ENCODE results near the gene CR1. TPM values are rescaled to one million over a fixed set of nuclear protein-coding genes. Genes with fewer than 3 reads are reported as not detected.
"Not testable (repeated sequence)": the region's sequence is repeated elsewhere in the genome, so short reads cannot be mapped to it uniquely, and the experiment has no call there.

Gene CR1
- total RNA-seq, 1 donor, result 29.1 TPM

DNA sequence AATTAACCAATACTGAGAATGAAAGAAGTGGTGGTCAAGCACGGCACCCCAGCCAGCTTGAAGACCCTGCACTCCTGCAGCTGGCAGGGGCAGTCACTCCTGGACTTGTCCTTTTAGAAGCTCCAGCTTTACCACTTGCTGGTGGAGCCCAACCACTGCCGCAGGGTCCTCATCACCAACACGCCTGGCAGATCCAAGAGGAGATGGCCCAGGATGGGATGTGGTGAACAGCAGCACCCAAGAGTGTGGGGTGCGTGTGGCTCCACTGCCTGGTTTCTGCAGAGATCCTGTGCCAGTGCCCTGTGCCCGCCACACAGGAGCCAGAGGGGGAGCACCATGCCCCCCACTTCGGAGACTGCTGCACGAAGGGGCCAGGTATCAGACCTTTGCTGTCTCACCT, 162.5 kb downstream of the CR1 start:
- Histone ChIP-seq H3K9me3 (ENCODE audit: low read depth, low read length) (no peaks in the 10 kb centered on the region), H3K27me3 (ENCODE audit: insufficient read depth, low read length) (no peaks in the 10 kb centered on the region), H3K4me3 (ENCODE audit: low read length) (no peak overlapping the region), H3K4me1 (ENCODE audit: insufficient read depth, low read length) (no peaks in the 10 kb centered on the region)

DNA sequence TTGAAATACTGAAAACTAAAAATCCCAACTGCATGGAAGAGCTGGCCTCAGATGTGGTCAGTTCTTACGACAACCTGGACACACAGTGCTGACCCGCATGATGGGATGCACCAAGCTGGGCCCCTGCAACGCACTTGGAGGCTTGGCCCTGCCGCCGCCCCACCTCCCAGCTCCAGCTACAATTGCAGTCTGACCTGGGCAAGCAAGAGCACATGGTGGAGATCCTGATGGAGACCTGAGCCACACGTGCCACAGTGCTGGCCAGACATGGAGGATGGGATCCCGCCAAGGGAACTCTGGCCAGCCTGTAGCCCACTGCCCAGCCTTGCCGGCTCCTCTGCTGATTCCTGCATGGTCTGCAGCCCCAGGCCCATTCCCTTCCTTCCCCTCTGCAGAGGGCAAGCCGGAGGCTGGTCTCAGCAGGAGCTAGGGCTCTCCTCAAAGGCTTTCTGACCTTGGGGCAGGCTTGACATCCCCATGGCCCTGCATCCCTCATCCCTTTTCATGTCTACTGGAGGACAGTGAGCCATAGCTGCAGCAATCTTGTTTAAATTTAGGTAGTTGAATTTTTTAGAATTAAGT, 163.0 kb downstream of the CR1 start:
- H3K4me3 ChIP-seq (ENCODE audit: low read length), result no peak overlapping the region
- H3K4me1 ChIP-seq (ENCODE audit: insufficient read depth, low read length), result no peaks in the 10 kb centered on the region
- H3K9me3 ChIP-seq (ENCODE audit: low read depth, low read length), result no peaks in the 10 kb centered on the region
- H3K27me3 ChIP-seq (ENCODE audit: insufficient read depth, low read length), result no peaks in the 10 kb centered on the region

DNA sequence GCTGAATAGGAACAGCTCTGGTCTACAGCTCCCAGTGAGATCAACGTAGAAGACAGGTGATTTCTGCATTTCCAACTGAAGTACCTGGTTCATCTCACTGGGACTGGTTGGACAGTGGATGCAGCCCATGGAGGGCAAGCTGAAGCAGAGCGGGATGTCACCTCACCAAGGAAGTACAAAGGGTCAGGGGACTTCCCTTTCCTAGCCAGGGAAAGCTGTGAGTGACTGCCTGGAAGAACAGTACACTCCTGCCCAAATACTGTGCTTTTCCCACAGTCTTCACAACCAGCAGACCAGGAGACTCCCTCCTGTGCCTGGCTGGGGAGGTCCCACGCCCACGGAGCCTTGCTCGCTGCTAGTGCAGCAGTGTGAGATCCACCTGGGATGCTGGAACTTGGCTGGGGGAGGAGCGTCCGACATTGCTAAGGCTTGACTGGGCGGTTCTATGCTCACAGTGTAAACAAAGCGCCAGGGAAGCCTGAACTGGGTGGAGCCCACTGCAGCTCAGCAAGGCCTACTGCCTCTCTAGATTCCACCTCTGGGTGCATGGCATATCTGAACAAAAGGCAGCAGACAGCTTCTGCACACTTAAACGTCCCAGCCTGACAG, 163.7 kb downstream of the CR1 start:
- Histone ChIP-seq H3K4me3 (ENCODE audit: low read length) (no peak overlapping the region), H3K9me3 (ENCODE audit: low read depth, low read length) (no peaks in the 10 kb centered on the region), H3K4me1 (ENCODE audit: insufficient read depth, low read length) (no peaks in the 10 kb centered on the region), H3K27me3 (ENCODE audit: insufficient read depth, low read length) (no peaks in the 10 kb centered on the region)

DNA sequence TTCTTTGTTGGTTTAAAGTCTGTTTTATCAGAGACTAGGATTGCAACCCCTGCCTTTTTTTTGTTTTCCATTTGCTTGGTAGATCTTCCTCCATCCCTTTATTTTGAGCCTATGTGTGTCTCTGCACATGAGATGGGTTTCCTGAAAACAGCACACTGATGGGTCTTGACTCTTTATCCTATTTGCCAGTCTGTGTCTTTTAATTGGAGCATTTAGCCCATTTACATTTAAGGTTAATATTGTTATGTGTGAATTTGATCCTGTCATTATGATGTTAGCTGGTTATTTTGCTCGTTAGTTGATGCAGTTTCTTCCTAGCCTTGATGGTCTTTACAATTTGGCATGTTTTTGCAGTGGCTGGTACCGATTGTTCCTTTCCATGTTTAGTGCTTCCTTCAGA, 165.5 kb downstream of the CR1 start:
- not testable (repeated sequence) for H3K4me3 ChIP-seq (ENCODE audit: low read length); H3K27me3 ChIP-seq (ENCODE audit: insufficient read depth, low read length); H3K9me3 ChIP-seq (ENCODE audit: low read depth, low read length); H3K4me1 ChIP-seq (ENCODE audit: insufficient read depth, low read length)

DNA sequence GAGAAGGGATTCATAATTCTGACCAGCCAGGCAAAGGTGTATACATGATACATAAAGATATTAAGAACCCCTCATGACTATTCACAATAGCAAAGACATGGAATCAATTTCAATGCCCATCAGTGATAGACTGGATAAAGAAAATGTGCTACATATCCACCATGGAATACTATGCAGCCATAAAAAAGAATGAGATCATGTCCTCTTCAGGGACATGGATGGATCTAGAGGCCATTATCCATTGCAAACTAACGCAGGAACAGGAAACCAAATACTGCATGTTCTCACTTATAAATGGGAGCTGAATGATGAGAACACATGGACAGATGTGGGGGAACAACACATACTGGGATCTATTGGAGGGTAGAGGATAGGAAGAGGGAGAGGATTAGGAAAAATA, 170.4 kb downstream of the CR1 start:
- Histone ChIP-seq H3K4me1 (ENCODE audit: insufficient read depth, low read length) (peaks cover 7% of the 10 kb centered on the region), H3K9me3 (ENCODE audit: low read depth, low read length) (no peaks in the 10 kb centered on the region), H3K4me3 (ENCODE audit: low read length) (no peak overlapping the region), H3K27me3 (ENCODE audit: insufficient read depth, low read length) (peaks cover 57% of the 10 kb centered on the region)

DNA sequence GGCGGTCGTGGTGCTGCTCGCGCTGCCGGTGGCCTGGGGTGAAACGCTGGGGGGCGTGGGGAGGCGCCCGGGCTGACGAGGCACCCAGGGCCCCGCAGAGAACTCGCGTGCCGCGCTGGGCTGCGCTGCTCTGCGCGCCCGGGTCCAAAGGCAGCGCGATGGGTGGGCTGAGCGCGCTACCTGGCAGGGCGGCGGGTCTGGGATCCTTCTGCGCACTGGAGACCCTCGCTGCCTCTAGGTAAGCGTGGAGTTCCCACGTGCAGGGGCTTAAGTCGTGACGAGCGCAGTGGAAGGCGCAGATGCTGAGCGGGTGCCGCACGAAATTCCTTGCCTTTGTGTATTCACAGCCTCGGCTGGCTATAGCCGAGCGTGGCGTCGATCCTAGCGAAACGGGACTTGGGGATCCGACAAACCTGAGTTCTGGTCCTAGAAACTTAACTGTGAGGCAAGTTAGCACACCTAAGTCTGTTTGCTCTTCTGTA, 173.6 kb downstream of the CR1 start:
- no peak overlapping the region for H3K4me3 ChIP-seq (ENCODE audit: low read length)

DNA sequence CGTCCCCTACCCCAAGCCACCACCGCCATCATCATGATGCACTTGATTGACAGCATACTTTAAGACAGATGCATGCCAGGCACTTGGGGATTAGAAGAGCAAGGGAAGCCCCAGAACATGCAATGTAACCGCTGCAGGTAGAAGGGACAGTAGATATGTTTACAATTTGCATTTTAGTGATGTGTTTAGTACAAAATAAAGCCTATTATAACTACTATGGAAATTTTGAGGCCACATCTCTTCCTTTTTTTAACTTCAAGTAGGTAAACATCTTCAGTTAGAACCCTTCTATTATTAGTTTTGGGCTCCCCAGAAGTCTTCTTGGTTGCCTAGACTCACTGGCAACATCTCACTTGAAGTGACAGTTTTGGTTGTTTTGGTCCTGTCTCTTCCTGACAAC, 174.2 kb downstream of the CR1 start:
- H3K4me3 ChIP-seq (ENCODE audit: low read length), result no peak overlapping the region
- H3K27me3 ChIP-seq (ENCODE audit: insufficient read depth, low read length), result peaks cover 78% of the 10 kb centered on the region
- no peaks in the 10 kb centered on the region for H3K9me3 ChIP-seq (ENCODE audit: low read depth, low read length)
- H3K4me1 ChIP-seq (ENCODE audit: insufficient read depth, low read length), result peaks cover 7% of the 10 kb centered on the region

More for the DNA sequence above, 173.6 kb downstream of the CR1 start:
- Histone ChIP-seq H3K9me3 (ENCODE audit: low read depth, low read length) (no peaks in the 10 kb centered on the region), H3K27me3 (ENCODE audit: insufficient read depth, low read length) (peaks cover 78% of the 10 kb centered on the region), H3K4me1 (ENCODE audit: insufficient read depth, low read length) (peaks cover 7% of the 10 kb centered on the region)

DNA sequence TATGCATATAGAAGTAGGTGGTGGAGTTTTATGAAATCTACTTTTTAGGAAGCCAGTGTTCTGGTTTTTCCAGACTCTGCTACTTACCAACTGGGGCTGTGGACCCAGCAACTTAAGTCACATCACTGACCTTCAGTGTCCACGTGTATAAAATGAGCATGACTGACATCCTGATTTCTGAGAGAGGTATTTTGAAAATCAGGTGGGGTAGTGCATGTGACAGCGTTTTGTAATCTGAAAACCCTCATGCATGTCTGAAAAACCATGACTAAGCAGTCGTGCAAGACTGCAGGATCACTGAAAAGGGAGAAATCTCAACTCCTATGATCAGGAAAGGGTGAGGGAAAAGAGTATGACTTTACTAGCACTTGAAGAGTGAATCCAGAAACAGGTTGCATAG, 175.0 kb downstream of the CR1 start:
- Histone ChIP-seq H3K4me1 (ENCODE audit: insufficient read depth, low read length) (peaks cover 7% of the 10 kb centered on the region), H3K9me3 (ENCODE audit: low read depth, low read length) (no peaks in the 10 kb centered on the region), H3K4me3 (ENCODE audit: low read length) (no peak overlapping the region), H3K27me3 (ENCODE audit: insufficient read depth, low read length) (peaks cover 75% of the 10 kb centered on the region)

DNA sequence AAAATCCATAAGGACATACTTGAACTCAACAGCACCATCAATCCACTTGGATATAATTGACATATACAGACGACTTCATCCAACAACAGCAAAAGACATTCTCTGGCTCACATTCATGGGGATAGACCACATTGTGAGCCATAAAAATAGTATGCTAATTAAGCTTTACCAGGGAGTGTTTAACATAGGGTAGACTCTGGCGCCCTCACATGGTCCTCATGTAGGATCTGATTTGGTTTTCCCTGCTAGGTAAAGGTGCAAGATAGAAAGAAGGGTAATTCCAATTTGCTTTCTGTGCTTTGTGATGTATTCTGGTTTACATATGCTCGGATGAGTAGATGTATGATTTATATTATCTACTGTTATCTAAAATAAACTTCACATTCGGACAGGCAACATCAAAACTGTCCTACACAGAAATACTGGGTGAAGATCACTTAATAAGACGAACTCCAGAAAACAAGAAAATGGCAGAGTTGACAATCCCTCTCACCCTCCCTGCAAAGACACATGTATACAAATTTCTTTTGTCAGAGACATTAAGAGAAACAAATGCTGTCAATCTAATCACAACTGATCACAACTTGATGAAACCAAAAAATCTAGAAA, 176.7 kb downstream of the CR1 start:
- Histone ChIP-seq H3K27me3 (ENCODE audit: insufficient read depth, low read length) (peaks cover 58% of the 10 kb centered on the region), H3K4me3 (ENCODE audit: low read length) (no peak overlapping the region), H3K9me3 (ENCODE audit: low read depth, low read length) (no peaks in the 10 kb centered on the region), H3K4me1 (ENCODE audit: insufficient read depth, low read length) (peaks cover 7% of the 10 kb centered on the region)

DNA sequence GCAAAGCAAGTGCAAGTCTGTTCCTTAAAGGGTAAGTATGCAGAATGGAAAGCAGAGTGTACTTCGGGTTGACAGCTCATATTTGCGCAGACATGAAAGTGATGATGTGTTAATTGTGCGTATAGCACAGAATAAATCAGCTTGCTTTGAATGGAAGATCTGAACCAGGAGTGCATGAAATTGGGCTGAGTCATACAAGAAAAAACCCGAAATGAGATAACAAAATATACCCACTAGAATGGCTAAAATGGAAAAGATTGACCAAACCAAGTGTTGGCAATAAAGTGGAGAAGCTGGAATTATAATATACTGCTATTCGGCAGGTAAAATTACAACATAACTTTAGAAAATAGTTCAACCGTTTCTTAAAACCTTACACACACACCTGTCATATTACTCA, 177.4 kb downstream of the CR1 start:
- H3K4me3 ChIP-seq (ENCODE audit: low read length), result no peak overlapping the region
- peaks cover 7% of the 10 kb centered on the region for H3K4me1 ChIP-seq (ENCODE audit: insufficient read depth, low read length)
- peaks cover 51% of the 10 kb centered on the region for H3K27me3 ChIP-seq (ENCODE audit: insufficient read depth, low read length)
- H3K9me3 ChIP-seq (ENCODE audit: low read depth, low read length), result no peaks in the 10 kb centered on the region

DNA sequence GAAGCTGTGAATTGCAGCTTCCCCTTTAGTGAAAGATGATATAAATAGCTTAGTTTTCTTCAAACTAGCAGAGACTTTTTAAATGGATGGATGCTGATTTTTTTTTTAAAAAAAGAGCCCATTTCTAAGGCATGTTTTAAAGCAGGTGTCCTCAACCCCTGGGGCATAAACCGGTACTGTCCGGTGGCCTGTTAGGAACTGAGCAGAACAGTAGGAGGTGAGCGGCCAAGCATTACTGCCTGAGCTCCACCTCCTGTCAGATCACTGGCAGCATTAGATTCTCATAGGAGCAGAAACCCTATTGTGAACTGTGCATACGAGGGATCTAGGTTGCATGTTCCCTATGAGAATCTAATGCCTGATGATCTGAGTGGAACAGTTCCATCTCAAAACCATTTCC, 180.2 kb downstream of the CR1 start:
- no peak overlapping the region for H3K4me3 ChIP-seq (ENCODE audit: low read length)
- no peaks in the 10 kb centered on the region for H3K4me1 ChIP-seq (ENCODE audit: insufficient read depth, low read length)
- H3K9me3 ChIP-seq (ENCODE audit: low read depth, low read length), result no peaks in the 10 kb centered on the region
- peaks cover 23% of the 10 kb centered on the region for H3K27me3 ChIP-seq (ENCODE audit: insufficient read depth, low read length)

DNA sequence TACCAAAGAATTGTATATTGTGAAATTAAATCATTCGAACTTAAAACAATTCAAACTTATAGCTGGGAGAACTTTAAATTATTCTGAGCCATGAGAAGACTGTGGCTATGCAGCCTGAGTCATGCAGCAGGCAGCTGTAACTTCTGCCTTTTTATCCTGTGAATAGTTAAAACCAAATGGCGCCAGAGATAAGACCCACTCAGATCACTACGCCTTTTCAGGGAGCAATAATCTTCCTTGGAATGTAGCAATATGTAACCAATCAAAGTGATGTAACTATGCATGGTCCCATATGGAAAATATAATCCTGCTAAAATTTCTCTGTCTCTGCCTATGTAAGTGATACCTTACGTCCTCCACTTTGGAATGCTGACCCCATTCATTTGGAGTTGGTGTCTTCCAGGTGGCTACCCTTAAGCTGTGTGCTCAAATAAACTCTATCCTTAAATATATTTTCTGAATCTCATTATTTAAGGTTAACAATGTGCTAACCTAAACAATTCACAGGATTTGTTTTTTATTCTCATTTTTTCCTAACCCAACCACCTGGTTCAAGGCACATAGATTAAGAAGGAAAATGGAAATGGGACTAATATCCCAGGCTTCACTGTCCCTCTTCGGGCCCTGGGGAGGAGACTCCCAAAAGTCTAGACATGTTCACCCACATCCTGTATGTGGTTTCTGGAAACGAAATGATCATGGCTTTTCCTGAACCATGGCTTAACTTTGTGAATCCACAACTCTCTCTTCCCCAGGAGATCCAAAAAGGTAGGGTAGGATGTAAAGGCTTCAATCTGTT, 184.8 kb downstream of the CR1 start:
- not testable (repeated sequence) for H3K27me3 ChIP-seq (ENCODE audit: insufficient read depth, low read length); H3K4me1 ChIP-seq (ENCODE audit: insufficient read depth, low read length); H3K4me3 ChIP-seq (ENCODE audit: low read length); H3K9me3 ChIP-seq (ENCODE audit: low read depth, low read length)

DNA sequence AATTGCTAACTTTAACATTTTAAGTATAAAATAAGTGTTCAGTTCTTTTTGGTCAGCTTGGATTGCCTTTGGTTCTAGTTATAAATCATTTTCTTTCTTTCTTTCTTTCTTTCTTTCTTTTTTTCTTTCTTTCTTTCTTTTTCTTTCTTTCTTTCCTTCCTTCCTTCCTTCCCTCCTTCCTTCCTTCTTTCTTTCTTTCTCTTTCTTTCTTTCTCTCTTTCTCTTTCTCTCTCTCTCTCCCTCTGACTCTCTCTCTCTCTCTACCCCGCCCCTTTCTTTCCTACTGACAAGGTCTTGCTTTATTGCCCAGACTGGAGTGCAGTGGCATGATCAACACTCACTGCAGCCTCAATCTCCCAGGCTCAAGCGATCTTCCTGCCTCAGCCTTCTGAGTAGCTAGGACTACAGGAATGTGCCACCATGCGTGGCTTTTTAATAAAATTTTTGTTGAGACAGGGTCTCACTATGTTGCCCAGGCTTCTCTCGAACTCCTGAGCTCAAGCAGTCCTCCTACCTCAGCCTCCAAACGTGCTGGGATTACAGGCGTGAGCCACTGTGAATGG, 187.0 kb downstream of the CR1 start:
- not testable (repeated sequence) for H3K9me3 ChIP-seq (ENCODE audit: low read depth, low read length); H3K4me3 ChIP-seq (ENCODE audit: low read length); H3K4me1 ChIP-seq (ENCODE audit: insufficient read depth, low read length); H3K27me3 ChIP-seq (ENCODE audit: insufficient read depth, low read length)

DNA sequence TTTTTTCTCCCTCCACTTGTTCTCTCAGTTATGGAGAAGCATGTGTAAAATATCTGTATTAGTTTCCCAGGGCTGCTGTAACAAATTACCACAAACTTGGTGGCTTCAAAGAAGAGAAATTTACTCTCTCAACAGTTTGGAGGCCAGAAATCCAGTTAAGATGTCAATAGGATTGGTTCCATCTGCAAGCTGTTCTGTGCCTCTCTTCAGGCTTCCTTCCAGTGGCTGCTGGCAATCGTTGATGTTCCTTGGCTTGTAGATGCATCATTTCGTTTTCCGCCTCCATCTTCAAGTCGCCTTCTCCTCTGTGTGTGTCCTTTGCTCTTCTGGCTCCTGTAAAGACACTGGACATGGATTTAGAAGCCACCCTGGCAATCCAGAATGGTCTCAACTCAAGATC, 194.6 kb downstream of the CR1 start:
- H3K9me3 ChIP-seq (ENCODE audit: low read depth, low read length); H3K4me1 ChIP-seq (ENCODE audit: insufficient read depth, low read length); H3K27me3 ChIP-seq (ENCODE audit: insufficient read depth, low read length); H3K4me3 ChIP-seq (ENCODE audit: low read length): not testable (repeated sequence)

DNA sequence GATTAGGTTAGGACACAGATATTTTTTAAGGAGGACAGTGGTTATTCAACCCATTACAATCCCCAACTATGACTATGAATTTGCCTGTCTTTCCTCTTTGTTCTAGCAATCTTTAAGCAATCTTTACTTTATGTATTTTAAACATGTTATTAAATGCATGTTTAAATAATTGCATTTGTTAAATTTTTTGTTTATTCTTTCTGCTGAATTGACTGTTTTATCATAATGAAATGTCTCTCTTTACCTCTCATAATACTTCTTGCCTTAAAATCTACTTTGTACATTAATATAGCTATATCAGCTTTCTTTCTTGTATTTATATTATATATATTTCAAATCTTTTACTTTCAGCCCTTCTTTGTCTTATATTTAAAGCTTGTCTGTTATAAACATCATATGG, 195.1 kb downstream of the CR1 start:
- no peak overlapping the region for H3K4me3 ChIP-seq (ENCODE audit: low read length)
- peaks cover 9% of the 10 kb centered on the region for H3K27me3 ChIP-seq (ENCODE audit: insufficient read depth, low read length)
- H3K9me3 ChIP-seq (ENCODE audit: low read depth, low read length), result no peaks in the 10 kb centered on the region
- no peaks in the 10 kb centered on the region for H3K4me1 ChIP-seq (ENCODE audit: insufficient read depth, low read length)
